SU-DHL-6 (cell line): Measurements from ENCODE around the gene HSPA4.

Source experiments
- H2AFZ ChIP-seq: fragments of 200-600 bp; sonication (generic); 2 replicates; pipeline ENCODE4 v1.6.1; 2014; ENCODE audit warnings: low read depth, mild to moderate bottlenecking, moderate library complexity, mixed read lengths, antibody characterized with exemption, low read length; ENCODE audit not compliant: severe bottlenecking
- H3F3A ChIP-seq: fragments of 200-600 bp; shearing (Covaris generic); 2 replicates; pipeline ENCODE4 v1.6.0; 2016; ENCODE audit warnings: antibody characterized with exemption, mild to moderate bottlenecking; ENCODE audit not compliant: insufficient read depth
- H3K27ac ChIP-seq: fragments of 200-600 bp; sonication (generic); 2 replicates; pipeline ENCODE4 v1.5.1; 2016; ENCODE audit warnings: low read depth, mild to moderate bottlenecking, low read length, moderate library complexity, mixed read lengths
- H3K27me3 ChIP-seq: fragments of 200-600 bp; sonication (generic), shearing (Covaris generic); 2 replicates; pipeline ENCODE4 v1.6.0; 2014; ENCODE audit warnings: mild to moderate bottlenecking, low read length
- H3K36me3 ChIP-seq: fragments of 200-600 bp; sonication (generic); 2 replicates; pipeline ENCODE4 v1.6.1; 2014; ENCODE audit warnings: mild to moderate bottlenecking, low read length, mixed read lengths
- H3K4me2 ChIP-seq: fragments of 300-600, 200-600 bp; shearing (Covaris generic), sonication (generic); 2 replicates; pipeline ENCODE4 v1.6.0; 2014; ENCODE audit warnings: low read length, low read depth, mild to moderate bottlenecking; ENCODE audit not compliant: poor library complexity, severe bottlenecking
- H3K4me3 ChIP-seq: fragments of 200-600 bp; sonication (generic); 2 replicates; pipeline ENCODE4 v1.5.1; 2014; ENCODE audit warnings: antibody characterized with exemption, low read length, mild to moderate bottlenecking, mixed read lengths; ENCODE audit not compliant: insufficient read depth, poor library complexity, severe bottlenecking
- H3K79me2 ChIP-seq: fragments of 200-600 bp; sonication (generic); 2 replicates; pipeline ENCODE4 v1.6.1; 2014; ENCODE audit warnings: mild to moderate bottlenecking, low read length, moderate library complexity; ENCODE audit not compliant: insufficient read depth
- H3K9ac ChIP-seq: fragments of 200-600 bp; sonication (generic); 2 replicates; pipeline ENCODE4 v1.7.0; 2014; ENCODE audit warnings: mild to moderate bottlenecking, low read length
- H3K9me2 ChIP-seq: fragments of 200-600 bp; sonication (generic); replicated peaks from 2 replicates; pipeline ENCODE4 v1.6.1; 2014; ENCODE audit warnings: low read length; ENCODE audit not compliant: insufficient read depth
- H3K9me3 ChIP-seq: fragments of 200-600 bp; sonication (generic); 2 replicates; pipeline ENCODE4 v1.6.1; 2014; ENCODE audit warnings: low read length, mixed read lengths; ENCODE audit not compliant: insufficient read depth
- H4K20me1 ChIP-seq: fragments of 200-600 bp; sonication (generic); 2 replicates; pipeline ENCODE4 v1.6.1; 2014; ENCODE audit warnings: low read depth, mild to moderate bottlenecking, antibody characterized with exemption, low read length, moderate library complexity, mixed read lengths
- CTCF ChIP-seq: fragments of 200-600 bp; sonication (generic); IDR thresholded peaks from one replicate; pipeline ENCODE4 v1.5.1; 2017; ENCODE audit warnings: antibody characterized with exemption, mild to moderate bottlenecking, low read length, moderate library complexity; ENCODE audit not compliant: insufficient read depth, poor library complexity, severe bottlenecking
- EZH2phosphoT487 ChIP-seq: fragments of 200-600 bp; sonication (generic), shearing (Covaris generic); conservative IDR thresholded peaks from 2 replicates; pipeline ENCODE4 v1.6.1; 2018; ENCODE audit warnings: mild to moderate bottlenecking, antibody characterized with exemption, low read length, moderate library complexity, mixed read lengths

HSPA4 gene

GRCh38 chr5:133091034-133091433 lies 39.2 kb downstream of the HSPA4 start:
- Histone ChIP-seq H3F3A (0 out of 2 replicates have a peak, but pooled peaks cover 4% of the 10 kb centered on the region), H3K36me3 (peaks cover 57% of the 10 kb centered on the region), H3K9ac (no peak overlapping the region), H2AFZ (no peak overlapping the region), H3K4me3 (no peak overlapping the region), H3K9me3 (no peaks in the 10 kb centered on the region), H4K20me1 (0 out of 2 replicates have a peak, but pooled peaks cover 2% of the 10 kb centered on the region), H3K27me3 (no peaks in the 10 kb centered on the region), H3K27ac (no peak overlapping the region), H3K79me2 (no peaks in the 10 kb centered on the region), H3K9me2 (no peaks in the 10 kb centered on the region), H3K4me2 (no peak overlapping the region)
- TF ChIP-seq CTCF (no peak), EZH2phosphoT487 (no peak)

DNA sequence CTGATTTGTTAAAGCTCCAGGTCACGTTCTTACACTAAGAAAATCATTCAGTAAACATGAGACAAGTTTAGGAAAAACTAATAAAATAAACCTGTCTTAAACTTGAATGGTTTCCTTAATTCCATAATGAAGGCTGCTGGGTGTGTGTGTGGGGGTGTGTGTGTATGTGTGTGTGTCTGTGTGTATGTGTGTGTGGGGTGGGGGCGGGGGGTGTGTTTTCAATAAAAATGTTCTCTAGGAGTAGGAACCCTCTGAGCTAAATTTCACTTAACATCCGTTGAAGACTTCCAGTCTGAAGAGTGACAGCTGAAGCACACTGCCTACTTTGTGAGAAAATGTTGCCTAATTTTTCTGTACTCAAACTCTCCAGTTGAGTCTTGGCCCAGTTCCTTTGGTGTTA lies 54.5 kb downstream of the HSPA4 start:
- Histone ChIP-seq H3K36me3 (peaks cover 31% of the 10 kb centered on the region; the same call in 1 of the 2 replicates), H4K20me1 (no peaks in the 10 kb centered on the region), H3K4me3 (no peak overlapping the region), H3K27ac (no peak overlapping the region), H2AFZ (no peak overlapping the region), H3K9me2 (no peaks in the 10 kb centered on the region), H3K9me3 (no peaks in the 10 kb centered on the region), H3F3A (peaks cover 19% of the 10 kb centered on the region), H3K9ac (no peak overlapping the region), H3K79me2 (no peaks in the 10 kb centered on the region), H3K4me2 (no peak overlapping the region), H3K27me3 (no peaks in the 10 kb centered on the region)
- no peak for TF ChIP-seq CTCF
- TF ChIP-seq EZH2phosphoT487: no peak

- Histone ChIP-seq H3K27me3 (no peaks in the 10 kb centered on the region), H3K36me3 (peaks cover 28% of the 10 kb centered on the region; the same call in 1 of the 2 replicates), H3K4me3 (no peak overlapping the region), H2AFZ (no peak overlapping the region), H4K20me1 (no peaks in the 10 kb centered on the region), H3K27ac (no peak overlapping the region; the same call in 1 of the 2 replicates), H3F3A (peaks cover 19% of the 10 kb centered on the region), H3K9me2 (no peaks in the 10 kb centered on the region), H3K9me3 (no peaks in the 10 kb centered on the region), H3K9ac (no peak overlapping the region), H3K4me2 (no peak overlapping the region), H3K79me2 (no peaks in the 10 kb centered on the region)
- no peak for TF ChIP-seq EZH2phosphoT487
These were observed 55.2 kb downstream of the HSPA4 start for GRCh38 chr5:133106761-133107572.

GRCh38 chr5:133108481-133108921 lies 56.7 kb downstream of the HSPA4 start:
- H3K27me3 ChIP-seq: no peaks in the 10 kb centered on the region
- no peak overlapping the region for H3K4me3 ChIP-seq
- no peak overlapping the region for H2AFZ ChIP-seq
- no peak overlapping the region for H3K4me2 ChIP-seq
- H3K9me3 ChIP-seq: no peaks in the 10 kb centered on the region
- H3K27ac ChIP-seq: no peak overlapping the region
- H3K79me2 ChIP-seq: no peaks in the 10 kb centered on the region
- H3F3A ChIP-seq: peaks cover 15% of the 10 kb centered on the region
- no peak overlapping the region for H3K9ac ChIP-seq
- no peaks in the 10 kb centered on the region for H4K20me1 ChIP-seq
- H3K36me3 ChIP-seq: peaks cover 15% of the 10 kb centered on the region; the same call in 1 of the 2 replicates
- TF ChIP-seq CTCF: no peak
- no peak for TF ChIP-seq EZH2phosphoT487
- no peaks in the 10 kb centered on the region for H3K9me2 ChIP-seq
